Measurements from ENCODE around the gene YJEFN3. TPM values are rescaled to one million over a fixed set of nuclear protein-coding genes. Genes with fewer than 3 reads are reported as not detected.

Gene YJEFN3
- total RNA-seq, 1 donor from 2014 or later = 6.4 TPM

DNA sequence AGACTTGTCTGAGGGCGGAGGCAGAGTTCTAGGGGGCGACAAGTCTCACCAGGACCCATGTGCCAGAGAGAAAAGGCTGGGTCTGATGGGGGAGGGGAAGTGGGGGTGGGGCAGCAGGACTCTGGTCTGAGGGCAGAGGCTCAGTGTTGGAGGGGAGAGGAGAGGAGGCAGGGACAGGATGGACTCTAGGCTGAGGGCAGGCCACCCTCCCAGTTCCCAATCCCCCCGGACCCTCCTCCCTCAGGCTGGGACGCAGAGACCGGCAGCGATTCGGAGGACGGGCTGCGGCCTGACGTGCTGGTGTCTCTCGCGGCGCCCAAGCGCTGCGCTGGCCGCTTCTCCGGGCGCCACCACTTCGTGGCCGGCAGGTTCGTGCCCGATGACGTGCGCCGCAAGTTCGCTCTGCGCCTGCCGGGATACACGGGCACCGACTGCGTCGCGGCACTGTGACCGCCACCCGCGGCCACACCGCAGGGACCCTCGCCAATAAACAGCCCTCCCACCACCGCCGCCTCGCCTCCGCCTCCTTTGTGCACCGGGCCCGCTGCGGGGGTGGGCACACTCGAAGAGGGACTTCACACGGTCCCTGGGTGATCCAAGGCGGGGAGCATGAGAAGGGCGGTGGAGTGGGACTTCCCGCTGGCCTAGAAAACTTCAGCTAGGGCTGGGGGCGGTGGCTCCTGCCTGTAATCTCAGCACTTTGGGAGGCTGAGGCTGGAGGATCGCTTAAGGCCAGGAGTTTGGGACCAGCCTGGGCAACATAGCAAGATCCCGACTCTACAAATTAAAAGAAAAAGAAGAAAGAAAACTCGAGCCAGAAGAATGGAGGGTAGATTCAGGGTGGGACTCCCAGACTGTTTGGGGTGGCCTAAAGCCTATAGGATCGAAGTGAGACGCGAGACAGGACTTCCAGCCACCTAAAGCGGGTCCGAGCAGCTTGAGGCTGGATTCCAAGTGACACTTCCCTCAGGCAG lies 8.7 kb downstream of the YJEFN3 start:
- Histone ChIP-seq H3K36me3 (no peaks in the 10 kb centered on the region), H3K9me3 (no peaks in the 10 kb centered on the region), H3K27ac (no peak overlapping the region), H3K4me3 (peak overlapping the region; percentile 5), H3K27me3 (peaks cover 47% of the 10 kb centered on the region), H3K4me1 (peaks cover 14% of the 10 kb centered on the region)
- TF ChIP-seq, protein P1, sequence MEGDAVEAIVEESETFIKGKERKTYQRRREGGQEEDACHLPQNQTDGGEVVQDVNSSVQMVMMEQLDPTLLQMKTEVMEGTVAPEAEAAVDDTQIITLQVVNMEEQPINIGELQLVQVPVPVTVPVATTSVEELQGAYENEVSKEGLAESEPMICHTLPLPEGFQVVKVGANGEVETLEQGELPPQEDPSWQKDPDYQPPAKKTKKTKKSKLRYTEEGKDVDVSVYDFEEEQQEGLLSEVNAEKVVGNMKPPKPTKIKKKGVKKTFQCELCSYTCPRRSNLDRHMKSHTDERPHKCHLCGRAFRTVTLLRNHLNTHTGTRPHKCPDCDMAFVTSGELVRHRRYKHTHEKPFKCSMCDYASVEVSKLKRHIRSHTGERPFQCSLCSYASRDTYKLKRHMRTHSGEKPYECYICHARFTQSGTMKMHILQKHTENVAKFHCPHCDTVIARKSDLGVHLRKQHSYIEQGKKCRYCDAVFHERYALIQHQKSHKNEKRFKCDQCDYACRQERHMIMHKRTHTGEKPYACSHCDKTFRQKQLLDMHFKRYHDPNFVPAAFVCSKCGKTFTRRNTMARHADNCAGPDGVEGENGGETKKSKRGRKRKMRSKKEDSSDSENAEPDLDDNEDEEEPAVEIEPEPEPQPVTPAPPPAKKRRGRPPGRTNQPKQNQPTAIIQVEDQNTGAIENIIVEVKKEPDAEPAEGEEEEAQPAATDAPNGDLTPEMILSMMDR (IDR thresholded peaks at IDR 0.05) = no peak
- no peak for ATAC-seq
- DNase-seq = no peak
- intact Hi-C loops (cut with DNase I) = loop anchor here (10.0 kb wide), 1 partner anchor 417 kb away; no protein-coding TSS in a partner anchor

GRCh38 chr19:19538061-19538784 lies 9.5 kb downstream of the YJEFN3 start, which contains the start of gene CILP2:
CILP2 (plus strand) TSS chr19:19538265; CDS start chr19:19538350, 85 bp downstream.
- no peak within 1 kb of the TSS for H3K27ac ChIP-seq
- H3K36me3 ChIP-seq = no peaks in the 10 kb centered on the region
- H3K27me3 ChIP-seq = peaks cover 52% of the 10 kb centered on the region
- H3K4me3 ChIP-seq = peak within 1 kb of the TSS; percentile 19
- DNase-seq (no peak), ATAC-seq (peak; percentile 18)
- H3K9me3 ChIP-seq = no peaks in the 10 kb centered on the region
- peaks cover 11% of the 10 kb centered on the region for H3K4me1 ChIP-seq
- TF ChIP-seq, protein P1 (IDR thresholded peaks at IDR 0.05) = no peak
- intact Hi-C loops (cut with DNase I) = loop anchor here (10.0 kb wide), 1 partner anchor 417 kb away; no protein-coding TSS in a partner anchor

- Histone ChIP-seq H3K4me1 (peaks cover 11% of the 10 kb centered on the region), H3K36me3 (no peaks in the 10 kb centered on the region), H3K4me3 (no peak overlapping the region), H3K9me3 (no peaks in the 10 kb centered on the region), H3K27me3 (peaks cover 52% of the 10 kb centered on the region), H3K27ac (no peak overlapping the region)
- intact Hi-C loops (cut with DNase I) = loop anchor here (10.0 kb wide), 1 partner anchor 416 kb away; no protein-coding TSS in a partner anchor
- DNase-seq = no peak
- ATAC-seq = no peak
- TF ChIP-seq, protein P1 (IDR thresholded peaks at IDR 0.05) = no peak
Observed at GRCh38 chr19:19538785-19539166, 10.1 kb downstream of the YJEFN3 start.

DNA sequence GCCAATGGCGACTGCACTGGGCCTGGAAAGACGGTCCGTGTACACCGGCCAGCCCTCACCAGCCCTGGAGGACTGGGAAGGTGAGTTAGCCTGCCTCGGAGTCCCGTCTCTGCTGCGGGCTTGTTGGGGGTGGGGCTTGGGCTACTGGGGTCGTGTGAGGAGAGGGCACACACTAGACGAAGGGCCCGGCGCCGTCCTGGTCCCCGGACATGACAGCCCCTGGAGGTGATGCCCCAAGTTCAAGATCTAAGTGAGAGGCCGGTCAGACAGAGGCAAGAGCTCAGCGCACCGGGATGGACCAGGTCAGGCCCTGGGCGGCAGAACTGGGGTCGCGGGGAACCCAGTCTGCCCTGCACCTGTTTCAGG lies 11.0 kb downstream of the YJEFN3 start:
- no peak overlapping the region for H3K4me3 ChIP-seq
- H3K27ac ChIP-seq = no peak overlapping the region
- no peaks in the 10 kb centered on the region for H3K36me3 ChIP-seq
- peaks cover 11% of the 10 kb centered on the region for H3K4me1 ChIP-seq
- TF ChIP-seq, protein P1 (IDR thresholded peaks at IDR 0.05) = no peak
- DNase-seq = no peak
- intact Hi-C loops (cut with DNase I) = loop anchor here (10.0 kb wide), 1 partner anchor 415 kb away; no protein-coding TSS in a partner anchor
- H3K27me3 ChIP-seq = peaks cover 52% of the 10 kb centered on the region
- no peaks in the 10 kb centered on the region for H3K9me3 ChIP-seq
- ATAC-seq = no peak

DNA sequence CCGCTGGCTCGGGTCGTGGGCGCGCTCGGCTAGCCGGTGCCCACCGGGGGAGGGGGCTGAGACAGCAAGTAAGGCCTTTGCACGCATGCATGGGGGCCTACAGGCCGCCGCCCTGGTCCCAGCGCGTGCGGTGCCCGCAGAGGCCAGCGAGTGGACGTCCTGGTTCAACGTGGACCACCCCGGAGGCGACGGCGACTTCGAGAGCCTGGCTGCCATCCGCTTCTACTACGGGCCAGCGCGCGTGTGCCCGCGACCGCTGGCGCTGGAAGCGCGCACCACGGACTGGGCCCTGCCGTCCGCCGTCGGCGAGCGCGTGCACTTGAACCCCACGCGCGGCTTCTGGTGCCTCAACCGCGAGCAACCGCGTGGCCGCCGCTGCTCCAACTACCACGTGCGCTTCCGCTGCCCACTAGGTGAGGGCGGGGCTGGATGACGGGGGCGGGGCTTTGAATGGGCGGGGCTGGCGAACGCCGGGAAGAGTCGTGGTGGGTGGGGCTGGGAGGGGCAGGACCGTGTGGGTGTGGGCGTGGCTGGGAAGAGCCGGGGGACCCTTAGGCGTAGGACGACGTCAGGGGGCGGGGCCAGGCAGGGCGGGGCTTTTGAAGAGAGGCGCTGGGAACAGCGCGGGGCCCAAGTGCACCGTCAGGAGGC lies 11.5 kb downstream of the YJEFN3 start:
- DNase-seq (peak; percentile 84), ATAC-seq (peak; percentile 52)
- intact Hi-C loops (cut with DNase I) = no loop called here
- Histone ChIP-seq H3K27ac (no peak overlapping the region), H3K36me3 (no peaks in the 10 kb centered on the region), H3K9me3 (no peaks in the 10 kb centered on the region), H3K4me1 (peaks cover 11% of the 10 kb centered on the region), H3K27me3 (peaks cover 52% of the 10 kb centered on the region), H3K4me3 (no peak overlapping the region)
- TF ChIP-seq, protein P1 (IDR thresholded peaks at IDR 0.05) = no peak
